Heart left ventricle (tissue), 16 donors: ENCODE measurements around the gene KCP. TPM values are rescaled to one million over a fixed set of nuclear protein-coding genes. Genes with fewer than 3 reads are reported as not detected.
"Not testable (repeated sequence)": the region's sequence is repeated elsewhere in the genome, so short reads cannot be mapped to it uniquely, and the experiment has no call there.

Experiments
- ATAC-seq, 4 donors: fragments of 200-7000 bp; cut with Tn5 transposase; one replicate each; pipeline ENCODE4 v1.9.1; 2020 to 2022; ENCODE audit warnings: moderate library complexity in 4 of 4, mild to moderate bottlenecking in 3 of 4, moderate number of reproducible peaks in 1 of 4
- DNase-seq, 5 donors: peaks; one replicate each; pipeline ENCODE4 v3.0.0-alpha.2; 2020
- H3K27ac ChIP-seq, 12 donors: fragments of 200-600 bp; sonication (generic) in 4 of 12; one replicate each; pipeline versions ENCODE4 v1.5.0 to v1.8.0; 2016 to 2022; ENCODE audit warnings: mild to moderate bottlenecking in 2 of 12
- H3K27me3 ChIP-seq, 9 donors: fragments of 200-600 bp; sonication (generic) in 2 of 9; one replicate each; pipeline versions ENCODE4 v1.5.1 to v1.8.0; 2016 to 2022; ENCODE audit warnings: mild to moderate bottlenecking in 3 of 9
- H3K36me3 ChIP-seq, 9 donors: fragments of 200-600 bp; sonication (generic) in 2 of 9; one replicate each; pipeline versions ENCODE4 v1.5.0 to v1.8.0; 2018 to 2022; ENCODE audit warnings: mild to moderate bottlenecking in 2 of 9
- H3K4me1 ChIP-seq, 12 donors: fragments of 200-600 bp; sonication (generic) in 4 of 12; one replicate each; pipeline versions ENCODE4 v1.5.0 to v1.8.0; 2016 to 2022; ENCODE audit warnings: mild to moderate bottlenecking in 3 of 12
- H3K4me3 ChIP-seq, 12 donors: fragments of 200-600 bp; sonication (generic) in 4 of 12; one replicate each; pipeline versions ENCODE4 v1.5.0 to v1.8.0; 2017 to 2022; ENCODE audit warnings: mild to moderate bottlenecking in 9 of 12, moderate library complexity in 4 of 12
- H3K9me3 ChIP-seq, 12 donors: fragments of 200-600 bp; sonication (generic) in 4 of 12; one replicate each; pipeline versions ENCODE4 v1.5.0 to v1.8.0; 2016 to 2022; ENCODE audit warnings: mild to moderate bottlenecking in 1 of 12
- POLR2A ChIP-seq, 2 donors: fragments of 450-650 bp; IDR thresholded peaks; one replicate each; pipeline ENCODE4 v1.6.1; 2017; ENCODE audit warnings: antibody characterized with exemption in 2 of 2, mild to moderate bottlenecking in 2 of 2, moderate library complexity in 2 of 2
- WGBS, 4 donors: extraction: QIAGEN DNeasy Blood & Tissue Kit in 2 of 4; methylation state at CpG; one replicate each; pipeline versions ENCODE4 v1.1.5 to v1.1.7; 2013 to 2018; 5-methylcytosine and 5-hydroxymethylcytosine counted together
- intact Hi-C, 10 donors: fragments of 100-400 bp; cut with DNase I; formaldehyde crosslinking; loops; one replicate each; pipeline versions ENCODE4 v1.11.1 to v1.14.2; 2022
- polyA plus RNA-seq, 2 donors: library from polyadenylated mRNA; stranded (reverse); fragments of 200-250 nt; gene quantifications; one replicate each; pipeline ENCODE4 v1.2.3, GENCODE V29; 2013
- total RNA-seq, 9 donors: library from RNA; depleted of rRNA in 2 of 9; stranded (reverse); fragments of >200 nt in 2 of 9; fragmentation: NEBNext Ultra II Directional in 3 of 9; extraction: Animal tissue kit (Norgen Biotek cat#: 25700) in 3 of 9; gene quantifications; one replicate each; pipeline versions ENCODE4 v1.1.0 to v1.2.4, GENCODE V29; 2016 to 2023
- TF ChIP-seq, protein P1 (sequence below), 12 donors: fragments of 200-600 bp; sonication (generic) in 4 of 12; IDR thresholded peaks; one replicate each; pipeline versions ENCODE4 v1.5.0 to v1.8.0; 2018 to 2022; ENCODE audit warnings: antibody characterized with exemption in 12 of 12, mild to moderate bottlenecking in 5 of 12
- donor health status: ischemic (EF 13 %, LVEDD 7.1; RV severe dilation, severe dysfunction).
- donor health status: healthy with polysubstance abuse.
- donor health status: DM: no; HTN: yes; CAD: no.
- donor health status: DM: no; HTN: no; CAD: no.
- donor health status: ischemic (EF 25% LVEDD 6.9; RV normal size, moderate dysfunction).
- donor health status: ischemic (EF 25% LVEDD 5.7; RV mildly dilated, moderate dysfunction).
- donor health status: healthy.
- donor health status: DM: yes; HTN: yes; CAD: no.
- donor health status: ischemic (EF 35%, LVEDD 5.7; RV mildly dilated, moderate dysfunction).
- donor health status: nonischemic (EF 11% LVEDD 7.7; RV severe dilation, severe dysfunction).
- donor health status: DM: yes; HTN: yes; CAD: no.
- donor health status: PGD.
- donor health status: ischemic (EF 29% LVEDD 5.4; RV normal size, mild dysfunction).
- donor health status: nonischemic (EF 23%, LVEDD 6.1; RV moderate dilation, normal function).

Gene KCP
- total and polyA plus RNA-seq, 11 donors: 0.14 to 1.3 (median 0.29) TPM; not detected in 1

GRCh38 chr7:128944487-128945236 is 34.2 kb upstream of the KCP start:
- intact Hi-C loops: no loop called here
- no peaks in the 10 kb centered on the region for H3K9me3 ChIP-seq
- WGBS, 4 donors: 66 to 72% (median 69%) methylated on average over 7 of the region's 7 CpGs
- ATAC-seq: no peak
- H3K27ac ChIP-seq: no peak overlapping the region
- H3K27me3 ChIP-seq: peaks cover 0 to 25% (median 4%) of the 10 kb centered on the region in 9 donors
- no peak overlapping the region for H3K4me3 ChIP-seq
- peaks cover 0 to 32% (median 0%) of the 10 kb centered on the region in 12 donors for H3K4me1 ChIP-seq
- DNase-seq: no peak
- TF ChIP-seq, protein P1, sequence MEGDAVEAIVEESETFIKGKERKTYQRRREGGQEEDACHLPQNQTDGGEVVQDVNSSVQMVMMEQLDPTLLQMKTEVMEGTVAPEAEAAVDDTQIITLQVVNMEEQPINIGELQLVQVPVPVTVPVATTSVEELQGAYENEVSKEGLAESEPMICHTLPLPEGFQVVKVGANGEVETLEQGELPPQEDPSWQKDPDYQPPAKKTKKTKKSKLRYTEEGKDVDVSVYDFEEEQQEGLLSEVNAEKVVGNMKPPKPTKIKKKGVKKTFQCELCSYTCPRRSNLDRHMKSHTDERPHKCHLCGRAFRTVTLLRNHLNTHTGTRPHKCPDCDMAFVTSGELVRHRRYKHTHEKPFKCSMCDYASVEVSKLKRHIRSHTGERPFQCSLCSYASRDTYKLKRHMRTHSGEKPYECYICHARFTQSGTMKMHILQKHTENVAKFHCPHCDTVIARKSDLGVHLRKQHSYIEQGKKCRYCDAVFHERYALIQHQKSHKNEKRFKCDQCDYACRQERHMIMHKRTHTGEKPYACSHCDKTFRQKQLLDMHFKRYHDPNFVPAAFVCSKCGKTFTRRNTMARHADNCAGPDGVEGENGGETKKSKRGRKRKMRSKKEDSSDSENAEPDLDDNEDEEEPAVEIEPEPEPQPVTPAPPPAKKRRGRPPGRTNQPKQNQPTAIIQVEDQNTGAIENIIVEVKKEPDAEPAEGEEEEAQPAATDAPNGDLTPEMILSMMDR (IDR thresholded peaks at IDR 0.05): no peak
- TF ChIP-seq POLR2A (IDR thresholded peaks at IDR 0.05): no peak
- H3K36me3 ChIP-seq: peaks cover 0 to 38% (median 0%) of the 10 kb centered on the region in 9 donors

DNA sequence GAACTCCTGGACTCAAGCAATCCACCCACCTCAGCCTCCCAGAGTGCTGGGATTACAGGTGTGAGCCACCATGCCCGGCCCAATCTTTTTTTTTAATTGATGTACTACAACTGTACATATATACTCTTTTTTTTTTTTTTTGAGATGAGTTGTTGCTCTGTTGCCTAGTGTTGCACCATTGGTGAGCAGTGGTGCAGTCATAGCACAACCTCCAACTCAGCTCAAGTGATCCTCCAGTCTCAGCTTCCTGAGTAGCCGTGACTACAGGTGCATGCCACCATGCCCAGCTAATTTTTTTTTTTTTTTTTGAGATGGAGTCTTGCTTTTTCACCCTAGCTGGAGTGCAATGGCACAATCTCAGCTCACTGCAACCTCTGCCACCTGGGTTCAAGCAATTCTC is 32.7 kb upstream of the KCP start:
- Histone ChIP-seq H3K4me1 (peaks cover 0 to 34% (median 4%) of the 10 kb centered on the region in 12 donors), H3K36me3 (peaks cover 0 to 35% (median 0%) of the 10 kb centered on the region in 9 donors), H3K27me3 (peaks cover 0 to 39% (median 9%) of the 10 kb centered on the region in 9 donors)
- DNase-seq, ATAC-seq, H3K4me3 ChIP-seq, H3K9me3 ChIP-seq, H3K27ac ChIP-seq, intact Hi-C loops: not testable (repeated sequence)
- WGBS, 4 donors: 87 to 93% (median 88%) methylated on average over 2 of the region's 2 CpGs

- intact Hi-C loops: no loop called here
- Histone ChIP-seq H3K4me3 (no peak overlapping the region), H3K9me3 (no peaks in the 10 kb centered on the region), H3K4me1 (peaks cover 0 to 35% (median 8%) of the 10 kb centered on the region in 12 donors), H3K36me3 (peaks cover 0 to 25% (median 0%) of the 10 kb centered on the region in 9 donors), H3K27me3 (peaks cover 0 to 51% (median 19%) of the 10 kb centered on the region in 9 donors), H3K27ac (no peak overlapping the region)
- ATAC-seq: no peak
- no peak for TF ChIP-seq POLR2A (IDR thresholded peaks at IDR 0.05)
- 85 to 93% (median 89%) methylated on average over 9 to 16 of the region's 16 CpGs for WGBS, 4 donors
- DNase-seq: no peak
Observed at GRCh38 chr7:128941946-128942526, 31.5 kb upstream of the KCP start.

DNA sequence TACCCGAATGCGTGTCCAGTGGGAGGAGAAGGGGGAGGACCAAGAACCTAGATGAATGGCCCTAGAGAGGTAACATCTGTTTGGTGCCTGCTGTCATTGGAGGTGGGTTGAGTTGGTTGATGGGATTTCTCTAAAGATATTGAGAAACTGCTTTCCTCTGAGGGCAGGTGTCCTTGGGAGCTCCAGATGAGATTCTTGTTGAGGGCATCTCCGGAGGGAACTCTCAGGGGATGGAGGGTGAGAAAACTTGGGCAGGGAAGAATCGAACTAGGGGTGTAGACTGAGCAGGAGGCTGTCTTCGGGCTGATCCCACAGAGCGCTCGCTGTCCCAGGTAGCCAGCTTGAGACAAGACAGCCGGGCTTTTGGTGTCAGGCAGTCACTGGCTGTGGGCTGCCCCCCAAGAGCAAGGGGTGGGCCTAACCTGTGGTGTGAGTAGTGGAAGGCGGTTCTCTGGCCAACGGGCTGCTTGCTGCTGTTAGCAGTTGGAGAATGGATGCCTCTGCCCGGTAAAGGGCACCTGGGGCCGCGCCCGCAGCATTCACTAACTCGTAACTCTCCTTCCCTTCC is 30.9 kb upstream of the KCP start:
- DNase-seq: no peak

More for the DNA sequence above, 30.9 kb upstream of the KCP start:
- no peaks in the 10 kb centered on the region for H3K9me3 ChIP-seq
- peaks cover 0 to 55% (median 20%) of the 10 kb centered on the region in 9 donors for H3K27me3 ChIP-seq
- intact Hi-C loops: no loop called here
- peaks cover 0 to 19% (median 0%) of the 10 kb centered on the region in 9 donors for H3K36me3 ChIP-seq
- ATAC-seq: no peak
- 83 to 92% (median 85%) methylated on average over 13 to 15 of the region's 15 CpGs for WGBS, 4 donors
- peak overlapping the region in 3 of 12 donors; percentile 13 to 64 (median 62) for H3K4me3 ChIP-seq
- TF ChIP-seq, protein P1 (IDR thresholded peaks at IDR 0.05): no peak
- H3K27ac ChIP-seq: peak overlapping the region in 1 of 12 donors; percentile 89
- peaks cover 0 to 35% (median 8%) of the 10 kb centered on the region in 12 donors for H3K4me1 ChIP-seq
